Heart left ventricle (tissue), 13 donors: Measurements from ENCODE around the gene FBXL7.

ENCODE experiments used
- POLR2A ChIP-seq, 2 donors: fragments of 450-650 bp; IDR thresholded peaks; one replicate each; pipeline ENCODE4 v1.6.1; 2017; ENCODE audit warnings: antibody characterized with exemption in 2 of 2, mild to moderate bottlenecking in 2 of 2, moderate library complexity in 2 of 2
- TF ChIP-seq, protein P1 (sequence below), 12 donors: fragments of 200-600 bp; sonication (generic) in 4 of 12; IDR thresholded peaks; one replicate each; pipeline versions ENCODE4 v1.5.0 to v1.8.0; 2018 to 2022; ENCODE audit warnings: antibody characterized with exemption in 12 of 12, mild to moderate bottlenecking in 5 of 12
- donor health status: ischemic (EF 13 %, LVEDD 7.1; RV severe dilation, severe dysfunction).
- donor health status: DM: no; HTN: yes; CAD: no.
- donor health status: DM: no; HTN: no; CAD: no.
- donor health status: ischemic (EF 25% LVEDD 6.9; RV normal size, moderate dysfunction).
- donor health status: ischemic (EF 25% LVEDD 5.7; RV mildly dilated, moderate dysfunction).
- donor health status: ischemic (EF 35%, LVEDD 5.7; RV mildly dilated, moderate dysfunction).
- donor health status: nonischemic (EF 11% LVEDD 7.7; RV severe dilation, severe dysfunction).
- donor health status: DM: yes; HTN: yes; CAD: no.
- donor health status: PGD.
- donor health status: ischemic (EF 29% LVEDD 5.4; RV normal size, mild dysfunction).
- donor health status: nonischemic (EF 23%, LVEDD 6.1; RV moderate dilation, normal function).

DNA sequence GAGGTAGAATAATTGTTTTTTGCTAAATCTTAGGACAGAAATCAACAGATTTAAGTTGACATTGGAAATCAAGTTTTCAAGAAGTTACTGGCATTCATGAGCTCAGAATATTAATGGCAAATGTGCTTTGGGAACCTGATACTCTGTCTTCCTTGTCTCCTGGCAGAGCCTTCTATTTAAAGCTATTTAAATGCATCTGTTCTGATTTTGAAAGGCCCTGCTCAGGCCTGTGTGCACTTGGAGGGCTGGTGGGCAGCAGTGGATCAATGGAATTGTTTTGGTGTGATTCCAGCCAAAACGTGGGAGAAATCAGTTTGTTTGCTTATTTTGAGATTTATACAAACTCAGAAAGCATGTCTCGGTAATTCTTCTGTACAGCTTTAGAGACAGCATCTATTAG is 38.5 kb downstream of the FBXL7 start:
- TF ChIP-seq, protein P1, sequence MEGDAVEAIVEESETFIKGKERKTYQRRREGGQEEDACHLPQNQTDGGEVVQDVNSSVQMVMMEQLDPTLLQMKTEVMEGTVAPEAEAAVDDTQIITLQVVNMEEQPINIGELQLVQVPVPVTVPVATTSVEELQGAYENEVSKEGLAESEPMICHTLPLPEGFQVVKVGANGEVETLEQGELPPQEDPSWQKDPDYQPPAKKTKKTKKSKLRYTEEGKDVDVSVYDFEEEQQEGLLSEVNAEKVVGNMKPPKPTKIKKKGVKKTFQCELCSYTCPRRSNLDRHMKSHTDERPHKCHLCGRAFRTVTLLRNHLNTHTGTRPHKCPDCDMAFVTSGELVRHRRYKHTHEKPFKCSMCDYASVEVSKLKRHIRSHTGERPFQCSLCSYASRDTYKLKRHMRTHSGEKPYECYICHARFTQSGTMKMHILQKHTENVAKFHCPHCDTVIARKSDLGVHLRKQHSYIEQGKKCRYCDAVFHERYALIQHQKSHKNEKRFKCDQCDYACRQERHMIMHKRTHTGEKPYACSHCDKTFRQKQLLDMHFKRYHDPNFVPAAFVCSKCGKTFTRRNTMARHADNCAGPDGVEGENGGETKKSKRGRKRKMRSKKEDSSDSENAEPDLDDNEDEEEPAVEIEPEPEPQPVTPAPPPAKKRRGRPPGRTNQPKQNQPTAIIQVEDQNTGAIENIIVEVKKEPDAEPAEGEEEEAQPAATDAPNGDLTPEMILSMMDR (IDR thresholded peaks at IDR 0.05), result no peak
- TF ChIP-seq POLR2A (IDR thresholded peaks at IDR 0.05), result no peak
